LNCAP (cell line): ENCODE measurements around the gene OBSL1.

Source experiments
- TF ChIP-seq, protein P1 (sequence below): fragments of 450-650 bp; IDR thresholded peaks from 2 replicates; pipeline ENCODE4 v1.5.1; 2017; ENCODE audit warnings: mild to moderate bottlenecking

OBSL1 gene

GRCh38 chr2:219614076-219614860 lies 42.9 kb upstream of the OBSL1 start:
- TF ChIP-seq, protein P1, sequence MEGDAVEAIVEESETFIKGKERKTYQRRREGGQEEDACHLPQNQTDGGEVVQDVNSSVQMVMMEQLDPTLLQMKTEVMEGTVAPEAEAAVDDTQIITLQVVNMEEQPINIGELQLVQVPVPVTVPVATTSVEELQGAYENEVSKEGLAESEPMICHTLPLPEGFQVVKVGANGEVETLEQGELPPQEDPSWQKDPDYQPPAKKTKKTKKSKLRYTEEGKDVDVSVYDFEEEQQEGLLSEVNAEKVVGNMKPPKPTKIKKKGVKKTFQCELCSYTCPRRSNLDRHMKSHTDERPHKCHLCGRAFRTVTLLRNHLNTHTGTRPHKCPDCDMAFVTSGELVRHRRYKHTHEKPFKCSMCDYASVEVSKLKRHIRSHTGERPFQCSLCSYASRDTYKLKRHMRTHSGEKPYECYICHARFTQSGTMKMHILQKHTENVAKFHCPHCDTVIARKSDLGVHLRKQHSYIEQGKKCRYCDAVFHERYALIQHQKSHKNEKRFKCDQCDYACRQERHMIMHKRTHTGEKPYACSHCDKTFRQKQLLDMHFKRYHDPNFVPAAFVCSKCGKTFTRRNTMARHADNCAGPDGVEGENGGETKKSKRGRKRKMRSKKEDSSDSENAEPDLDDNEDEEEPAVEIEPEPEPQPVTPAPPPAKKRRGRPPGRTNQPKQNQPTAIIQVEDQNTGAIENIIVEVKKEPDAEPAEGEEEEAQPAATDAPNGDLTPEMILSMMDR, result no peak

- TF ChIP-seq, protein P1, result no peak
These were observed 42.2 kb upstream of the OBSL1 start for GRCh38 chr2:219613461-219614070.

GRCh38 chr2:219612577-219613286 lies 41.4 kb upstream of the OBSL1 start:
- TF ChIP-seq, protein P1, result no peak

DNA sequence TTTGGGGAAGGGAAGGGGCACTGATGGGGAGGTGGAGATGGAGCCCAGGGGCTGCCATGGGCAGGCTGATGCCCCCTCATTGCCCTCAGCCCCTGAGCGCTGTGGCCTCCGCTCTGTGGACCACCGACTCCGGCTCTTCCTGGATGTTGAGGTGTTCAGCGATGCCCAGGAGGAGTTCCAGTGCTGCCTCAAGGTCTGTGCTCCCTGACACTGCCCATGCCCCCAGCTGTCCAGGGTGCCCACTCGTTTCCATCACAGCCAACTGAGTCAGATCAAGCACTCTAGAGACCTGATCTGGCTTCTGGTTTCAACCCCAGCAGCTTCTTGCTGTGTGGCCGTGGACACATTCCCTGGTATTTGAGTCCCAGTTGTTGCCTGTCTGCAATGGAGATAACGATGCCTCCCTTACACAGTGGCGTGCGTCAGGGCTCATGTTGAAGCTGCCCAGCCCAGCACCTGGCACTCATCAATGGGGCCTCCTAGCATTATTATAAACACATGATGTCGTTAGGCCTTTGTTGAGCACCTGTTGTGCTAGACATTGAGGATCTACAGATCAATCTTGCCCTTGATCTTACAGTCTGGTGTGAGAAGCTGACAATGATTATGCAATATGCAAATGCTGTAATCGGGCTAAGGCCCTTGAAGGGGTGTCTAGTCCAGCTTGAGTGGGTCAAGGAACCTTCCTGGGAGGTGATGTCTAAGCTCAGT lies 40.7 kb upstream of the OBSL1 start:
- TF ChIP-seq, protein P1, result no peak

DNA sequence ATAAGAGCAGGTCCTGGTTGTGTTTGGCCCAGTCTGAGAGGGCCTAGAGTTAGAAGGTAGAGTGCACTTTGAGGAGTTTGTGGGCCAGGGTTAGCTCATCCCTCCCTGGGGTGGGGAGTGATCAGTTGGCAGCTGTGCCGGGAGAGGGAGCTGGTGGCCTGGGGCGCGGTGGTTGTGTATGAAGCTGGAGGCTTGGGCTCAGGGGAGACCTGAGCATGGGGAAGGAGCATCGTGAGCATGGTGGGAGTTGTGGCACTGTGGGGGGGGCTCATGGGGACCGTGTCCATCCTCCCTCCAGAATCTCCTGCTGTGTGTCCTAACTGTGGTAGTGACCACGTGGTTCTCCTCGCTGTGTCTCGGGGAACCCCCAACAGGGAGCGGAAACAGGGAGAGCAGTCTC lies 40.0 kb upstream of the OBSL1 start:
- TF ChIP-seq, protein P1, result no peak

- TF ChIP-seq, protein P1, result no peak
These were observed 37.9 kb upstream of the OBSL1 start for GRCh38 chr2:219609149-219609750.
